ENCODE measurements around the gene FNIP1.

The FNIP1 gene

GRCh38 chr5:131635684-131636572 is 160.9 kb downstream of the FNIP1 start:
- DNase-seq = no peak
- Mint-ChIP-seq H3K4me3 (peak overlapping the region; percentile 97), H3K9me3 (no peaks in the 10 kb centered on the region), H3K27ac (peak overlapping the region; percentile 99), H3K27me3 (ENCODE audit: low read depth, poor library complexity) (no peaks in the 10 kb centered on the region), H3K4me1 (peaks cover 18% of the 10 kb centered on the region), H3K36me3 (ENCODE audit: low read depth) (no peaks in the 10 kb centered on the region)
- no peak for TF ChIP-seq CTCF (IDR thresholded peaks at IDR 0.05)

GRCh38 chr5:131634996-131635683 is 161.7 kb downstream of the FNIP1 start, which contains the start of gene RAPGEF6:
Gene RAPGEF6 (minus strand): TSS chr5:131635229. CDS start chr5:131635030, 199 bp downstream.
- Mint-ChIP-seq H3K4me3 (peak within 1 kb of the TSS; percentile 97), H3K27ac (peak within 1 kb of the TSS; percentile 99), H3K36me3 (ENCODE audit: low read depth) (no peaks in the 10 kb centered on the region), H3K4me1 (peaks cover 18% of the 10 kb centered on the region), H3K27me3 (ENCODE audit: low read depth, poor library complexity) (no peaks in the 10 kb centered on the region), H3K9me3 (no peaks in the 10 kb centered on the region)
- peak; percentile 91 for DNase-seq
- TF ChIP-seq CTCF (IDR thresholded peaks at IDR 0.05) = no peak

- Mint-ChIP-seq H3K36me3 (ENCODE audit: low read depth) (no peaks in the 10 kb centered on the region), H3K4me3 (peak overlapping the region; percentile 97), H3K27ac (peak overlapping the region; percentile 99), H3K27me3 (ENCODE audit: low read depth, poor library complexity) (no peaks in the 10 kb centered on the region), H3K9me3 (no peaks in the 10 kb centered on the region), H3K4me1 (peaks cover 18% of the 10 kb centered on the region)
- peak; percentile 68 for DNase-seq
- TF ChIP-seq CTCF (IDR thresholded peaks at IDR 0.05) = no peak
Observed at GRCh38 chr5:131634666-131634995, 162.2 kb downstream of the FNIP1 start.

GRCh38 chr5:131634238-131634637 is 162.6 kb downstream of the FNIP1 start:
- TF ChIP-seq CTCF (IDR thresholded peaks at IDR 0.05) = no peak
- Mint-ChIP-seq H3K9me3 (no peaks in the 10 kb centered on the region), H3K27ac (peak overlapping the region; percentile 99), H3K4me1 (peaks cover 18% of the 10 kb centered on the region), H3K36me3 (ENCODE audit: low read depth) (peaks cover 1% of the 10 kb centered on the region), H3K4me3 (peak overlapping the region; percentile 97), H3K27me3 (ENCODE audit: low read depth, poor library complexity) (no peaks in the 10 kb centered on the region)
- no peak for DNase-seq

- peaks cover 18% of the 10 kb centered on the region for H3K4me1 Mint-ChIP-seq
- no peaks in the 10 kb centered on the region for H3K9me3 Mint-ChIP-seq
- no peak overlapping the region for H3K27ac Mint-ChIP-seq
- TF ChIP-seq CTCF (IDR thresholded peaks at IDR 0.05) = no peak
- peaks cover 5% of the 10 kb centered on the region for H3K36me3 Mint-ChIP-seq (ENCODE audit: low read depth)
- DNase-seq = no peak
- H3K27me3 Mint-ChIP-seq (ENCODE audit: low read depth, poor library complexity) = no peaks in the 10 kb centered on the region
- H3K4me3 Mint-ChIP-seq = peak overlapping the region; percentile 97
Observed at GRCh38 chr5:131633830-131634229, 163.0 kb downstream of the FNIP1 start.
